COR-L47 (cell line): ENCODE data around the gene PRSS36.
"Not testable (repeated sequence)": the region's sequence is repeated elsewhere in the genome, so short reads cannot be mapped to it uniquely, and the experiment has no call there.

Experiments
- DNase-seq: peaks from one replicate; lab custom pipeline; 2025; lab: John Stamatoyannopoulos, UW

Gene PRSS36

DNA sequence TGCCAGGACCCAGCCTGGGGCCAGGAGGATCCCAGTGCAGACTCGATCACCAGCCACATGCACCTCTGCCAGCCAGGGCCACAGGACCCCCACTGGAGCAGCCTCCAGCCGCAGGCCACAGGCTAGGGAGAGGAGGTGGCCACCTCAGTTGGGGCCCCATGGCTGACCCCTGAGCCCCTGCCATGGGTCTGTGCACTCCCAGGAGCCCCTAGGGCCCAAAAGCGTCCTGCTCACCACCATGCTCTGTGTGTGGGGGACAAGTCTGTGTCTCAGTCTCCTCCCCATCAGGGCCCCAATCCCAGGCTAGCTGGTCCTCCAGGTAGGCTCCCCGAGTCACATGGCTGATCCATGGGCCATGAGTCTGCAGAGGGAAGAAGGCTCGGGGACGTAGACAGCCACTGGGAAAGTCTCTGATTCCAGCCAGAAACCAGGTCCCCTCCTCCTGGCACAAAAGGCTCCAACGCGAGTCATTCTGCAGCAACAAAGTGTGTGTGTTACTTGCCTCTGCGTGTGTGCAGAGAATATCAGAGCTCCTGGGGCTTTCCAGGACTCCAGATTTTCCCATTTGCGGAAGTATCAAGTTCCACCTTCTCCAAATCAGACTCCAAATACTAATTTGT, 8.3 kb downstream of the PRSS36 start:
- no peak for DNase-seq

DNA sequence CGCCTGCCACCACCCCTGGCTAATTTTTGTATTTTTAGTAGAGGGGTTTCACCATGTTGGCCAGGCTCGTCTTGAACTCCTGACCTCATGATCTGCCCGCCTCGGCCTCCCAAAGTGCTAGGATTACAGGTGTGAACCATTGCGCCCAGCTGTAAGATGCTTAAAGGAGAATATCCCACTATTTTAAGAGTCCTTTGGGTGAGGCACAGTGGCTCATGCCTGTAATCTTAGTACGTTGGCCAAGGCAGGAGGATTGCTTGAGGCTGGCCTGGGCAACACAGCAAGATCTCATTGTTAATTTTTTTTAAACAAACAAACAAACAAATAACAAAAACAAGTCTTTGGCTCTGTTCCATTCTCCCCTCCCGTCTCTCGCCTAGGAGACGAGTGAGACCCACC, 8.8 kb downstream of the PRSS36 start:
- not testable (repeated sequence) for DNase-seq

- no peak for DNase-seq
Observed at GRCh38 chr16:31138621-31139578, 11.0 kb downstream of the PRSS36 start.

DNA sequence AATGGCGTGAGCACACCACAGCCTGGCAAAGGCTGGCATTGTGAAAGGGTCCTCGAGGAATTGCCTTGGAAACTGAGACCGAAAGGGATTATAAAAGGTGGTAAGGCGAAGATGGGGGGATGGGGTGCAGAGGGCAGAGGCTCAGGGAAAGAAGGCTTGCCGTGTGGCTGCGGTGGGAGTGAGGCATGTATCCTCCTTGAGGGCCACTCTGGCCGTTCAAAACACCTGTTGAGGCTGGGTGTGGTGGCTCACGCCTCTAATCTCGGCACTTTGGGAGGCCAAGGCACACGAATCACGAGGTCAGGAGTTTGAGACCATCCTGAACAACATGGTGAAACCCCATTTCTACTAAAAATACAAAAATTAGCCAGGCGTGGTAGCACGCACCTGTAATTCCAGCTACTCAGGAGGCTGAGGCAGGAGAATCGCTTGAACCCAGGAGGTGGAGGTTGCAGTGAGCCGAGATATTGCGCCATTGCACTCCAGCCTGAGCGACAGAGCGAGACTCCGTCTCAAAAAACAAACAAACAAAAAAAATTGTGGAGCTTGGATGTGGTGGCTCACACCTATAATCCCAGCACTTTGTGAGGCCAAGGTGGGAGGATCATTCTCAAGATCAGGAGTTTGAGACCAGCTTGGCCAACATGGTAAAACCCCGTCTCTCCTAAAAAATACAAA, 12.9 kb downstream of the PRSS36 start:
- not testable (repeated sequence) for DNase-seq

DNA sequence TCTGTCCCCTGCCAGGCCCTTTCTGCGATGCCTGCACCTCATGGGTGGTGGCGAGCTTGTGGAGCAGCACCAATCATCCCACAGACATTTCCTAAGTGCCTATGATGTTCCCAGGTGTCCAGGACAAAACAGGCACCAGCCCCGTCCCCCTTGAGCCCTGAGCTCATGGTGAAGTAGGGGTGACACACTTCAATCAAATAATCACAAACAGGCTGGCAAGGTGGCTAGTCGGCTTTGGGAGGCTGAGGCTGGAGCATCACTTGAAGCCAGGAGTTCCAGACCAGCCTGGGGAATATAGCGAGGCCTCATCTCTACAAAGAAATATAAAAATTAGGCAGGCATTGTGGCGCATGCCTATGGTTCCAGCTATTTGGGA, 13.6 kb downstream of the PRSS36 start:
- no peak for DNase-seq

GRCh38 chr16:31135535-31136286, 14.2 kb downstream of the PRSS36 start, which contains the start of gene PRSS8:
PRSS8 (minus strand) TSS chr16:31135727; CDS start chr16:31135498, 229 bp downstream.
- DNase-seq: no peak

- DNase-seq: peak; percentile 36
Observed at GRCh38 chr16:31134625-31135534, 15.0 kb downstream of the PRSS36 start.

GRCh38 chr16:31134091-31134571, 15.7 kb downstream of the PRSS36 start:
- DNase-seq: peak; percentile 19

- no peak for DNase-seq
Observed at GRCh38 chr16:31133046-31133501, 16.8 kb downstream of the PRSS36 start.

GRCh38 chr16:31132303-31132979, 17.4 kb downstream of the PRSS36 start:
- DNase-seq: no peak

- DNase-seq: no peak
Observed at GRCh38 chr16:31131841-31132271, 18.0 kb downstream of the PRSS36 start.

DNA sequence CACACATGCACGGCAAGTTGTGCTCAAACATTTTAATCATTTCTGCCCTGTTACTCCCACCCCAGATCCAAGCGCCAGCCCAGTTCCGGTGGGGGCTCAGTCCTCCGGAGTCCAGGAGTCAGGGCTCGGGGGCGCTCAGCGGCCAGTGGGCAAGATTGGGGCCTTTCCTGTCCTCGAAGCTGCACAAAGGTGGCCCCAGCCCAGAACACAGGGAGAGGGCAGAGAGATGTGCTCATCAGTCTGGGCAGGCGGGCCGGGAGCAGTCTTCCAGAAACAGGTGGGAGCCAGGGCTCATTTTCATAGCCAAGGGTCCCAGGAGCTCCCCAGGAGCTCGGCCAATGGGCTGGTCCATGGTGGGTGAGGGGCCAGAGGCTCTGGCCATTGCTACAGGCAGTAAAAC, 18.4 kb downstream of the PRSS36 start:
- no peak for DNase-seq

DNA sequence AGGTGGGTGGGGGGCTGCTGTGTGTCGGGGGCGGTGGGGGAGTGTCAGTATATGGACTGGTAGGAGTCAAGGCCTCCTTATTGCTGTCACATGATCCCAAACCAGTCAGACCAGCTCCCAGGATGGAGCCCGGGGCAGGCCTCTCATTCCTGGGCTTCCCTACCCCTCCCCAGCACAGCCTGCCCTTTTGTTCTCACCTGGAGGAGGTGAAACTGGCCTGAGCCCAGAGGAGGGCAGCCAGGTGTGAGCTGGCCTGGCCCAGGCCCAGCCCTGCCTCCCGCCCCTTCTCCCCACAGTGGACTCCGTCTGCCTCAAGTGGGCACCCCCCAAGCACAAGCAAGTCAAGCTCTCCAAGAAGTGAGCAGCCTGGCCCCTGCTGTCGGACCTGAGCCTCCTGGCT, 19.0 kb downstream of the PRSS36 start:
- no peak for DNase-seq

DNA sequence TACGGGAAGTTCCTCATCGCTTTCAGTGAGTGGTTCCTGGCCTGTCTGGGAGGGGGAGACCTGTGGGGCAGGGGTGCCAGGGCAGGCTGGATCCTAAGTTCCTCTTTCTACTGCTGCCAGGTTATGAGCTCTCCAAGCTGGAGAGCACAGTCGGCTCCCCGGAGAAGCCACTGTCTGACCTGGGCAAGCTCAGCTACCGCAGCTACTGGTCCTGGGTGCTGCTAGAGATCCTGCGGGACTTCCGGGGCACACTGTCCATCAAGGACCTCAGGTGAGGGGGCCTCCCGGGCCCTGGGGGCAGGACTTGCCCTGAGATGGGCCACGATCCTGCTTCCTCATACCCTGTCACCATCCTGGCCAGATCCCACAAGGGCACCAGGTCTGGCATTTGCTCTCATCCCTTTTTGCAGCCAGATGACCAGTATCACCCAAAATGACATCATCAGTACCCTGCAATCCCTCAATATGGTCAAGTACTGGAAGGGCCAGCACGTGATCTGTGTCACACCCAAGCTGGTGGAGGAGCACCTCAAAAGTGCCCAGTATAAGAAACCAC, 19.5 kb downstream of the PRSS36 start:
- no peak for DNase-seq

- DNase-seq: no peak
Observed at GRCh38 chr16:31129568-31130335, 20.1 kb downstream of the PRSS36 start.

GRCh38 chr16:31128711-31129567, 20.9 kb downstream of the PRSS36 start:
- no peak for DNase-seq

GRCh38 chr16:31127182-31127581, 22.7 kb downstream of the PRSS36 start:
- no peak for DNase-seq

GRCh38 chr16:31125844-31126243, 24.0 kb downstream of the PRSS36 start:
- no peak for DNase-seq
